HEK293 (cell line): Measurements from ENCODE around the gene TRPC4AP.

Source experiments
- CTCF ChIP-seq: fragments of 450-650 bp; formaldehyde crosslinking; IDR thresholded peaks from 2 replicates; pipeline ENCODE4 v1.5.1; 2016; ENCODE audit warnings: missing biosample characterization, missing genetic modification characterization
- PRDM1 ChIP-seq: fragments of 450-650 bp; formaldehyde crosslinking; IDR thresholded peaks from 2 replicates; pipeline ENCODE4; 2016; ENCODE audit warnings: missing biosample characterization, missing genetic modification characterization
- ZNF549 ChIP-seq: fragments of 450-650 bp; IDR thresholded peaks from 2 replicates; pipeline ENCODE4 v1.5.1; 2018; ENCODE audit warnings: missing biosample characterization, missing genetic modification characterization, mild to moderate bottlenecking, inconsistent platforms, moderate library complexity
- ZNF76 ChIP-seq: fragments of 450-650 bp; formaldehyde crosslinking; IDR thresholded peaks from 2 replicates; pipeline ENCODE4; 2016; ENCODE audit warnings: low read depth, missing biosample characterization, missing genetic modification characterization, borderline replicate concordance
- ZNF777 ChIP-seq: fragments of 450-650 bp; formaldehyde crosslinking; IDR thresholded peaks from 2 replicates; pipeline ENCODE4 v1.5.1; 2017; ENCODE audit warnings: missing biosample characterization, missing genetic modification characterization, borderline replicate concordance

GRCh38 chr20:35120012-35120701 is 27.6 kb upstream of the TRPC4AP start:
- TF ChIP-seq ZNF76 (tag by site-specific recombination) (no peak), ZNF777 (no peak), PRDM1 (tag by site-specific recombination) (no peak), CTCF (tag by site-specific recombination) (no peak), ZNF549 (no peak)
